Fibroblast of skin of left quadriceps (primary cell): ENCODE results near the gene BTBD9.

Experiments
- DNase-seq, 2 experiments: peaks; one replicate each; pipeline ENCODE4 v3.0.0-alpha.2; 2013; ENCODE audit warnings: low read depth in 2 of 2

The BTBD9 gene

GRCh38 chr6:38639498-38640215 is at the start of gene BTBD9:
BTBD9 (minus strand) TSS chr6:38639929.
- peak; percentile 51 to 55 for DNase-seq

DNA sequence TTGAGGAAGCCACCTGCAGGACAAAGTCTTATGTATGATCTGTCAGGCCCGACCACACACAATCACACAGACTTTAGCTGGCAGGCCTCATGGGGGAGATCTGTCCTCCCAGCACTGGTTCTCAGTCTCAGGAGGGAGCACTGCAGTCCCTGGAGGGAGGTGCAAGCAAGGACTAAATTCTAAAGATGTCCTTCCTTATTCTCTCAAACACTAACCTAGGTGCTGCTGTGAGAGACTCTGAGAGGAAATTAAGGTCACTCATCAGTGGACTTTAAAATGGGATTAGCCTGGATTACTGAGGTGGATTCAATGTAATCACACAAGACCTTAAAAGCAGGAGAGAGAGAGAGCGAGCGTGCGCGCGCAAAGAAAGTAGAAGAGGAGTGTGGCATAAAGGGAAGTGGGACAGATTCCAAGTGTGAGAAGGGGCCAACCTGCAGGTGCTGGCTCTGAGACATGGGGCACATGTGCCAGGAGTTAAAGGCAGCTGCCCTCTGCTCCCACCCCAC is 48.9 kb upstream of the BTBD9 start:
- no peak for DNase-seq

- DNase-seq: no peak
Observed at GRCh38 chr6:38687549-38687948, 47.8 kb upstream of the BTBD9 start.

- DNase-seq: no peak
Observed at GRCh38 chr6:38687043-38687353, 47.3 kb upstream of the BTBD9 start.

- no peak for DNase-seq
Observed at GRCh38 chr6:38686270-38687042, 46.7 kb upstream of the BTBD9 start.

DNA sequence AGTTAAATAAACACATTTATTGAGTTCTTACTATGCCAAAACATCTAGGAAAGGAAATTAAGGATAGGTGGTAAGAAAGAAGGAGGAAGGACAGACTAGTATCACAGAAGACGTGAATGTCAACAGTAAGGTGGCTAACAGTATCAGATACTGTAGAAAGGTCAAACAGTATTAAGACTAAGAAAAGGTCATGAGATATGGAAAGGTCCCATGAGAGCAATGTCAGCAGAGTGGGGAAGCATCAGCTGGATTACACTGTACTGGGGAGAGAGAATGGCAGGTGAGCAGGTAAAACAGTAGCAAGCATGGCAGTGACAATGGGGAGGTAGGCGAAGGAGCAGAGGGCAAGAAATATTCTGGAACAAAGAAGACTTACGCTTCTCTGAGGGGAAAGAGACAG is 45.2 kb upstream of the BTBD9 start:
- DNase-seq: no peak

DNA sequence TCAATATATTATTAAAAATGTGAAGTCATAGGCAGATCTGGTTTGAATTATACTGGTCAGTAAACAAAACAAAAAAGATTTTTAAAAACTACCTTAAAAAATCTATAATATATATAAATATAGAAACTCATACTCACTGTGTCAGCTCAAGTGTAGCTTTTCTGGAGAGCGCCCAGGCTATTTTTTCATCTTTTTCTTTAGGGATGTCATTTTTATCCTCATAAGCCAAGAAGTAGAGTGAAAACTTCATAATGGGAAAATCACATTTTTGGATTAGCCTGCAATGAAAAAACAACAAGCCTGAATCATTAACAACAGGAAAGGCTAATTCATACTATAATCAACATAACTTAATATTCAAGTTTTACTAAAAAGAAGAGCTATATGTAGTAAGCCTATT is 44.5 kb upstream of the BTBD9 start:
- no peak for DNase-seq

DNA sequence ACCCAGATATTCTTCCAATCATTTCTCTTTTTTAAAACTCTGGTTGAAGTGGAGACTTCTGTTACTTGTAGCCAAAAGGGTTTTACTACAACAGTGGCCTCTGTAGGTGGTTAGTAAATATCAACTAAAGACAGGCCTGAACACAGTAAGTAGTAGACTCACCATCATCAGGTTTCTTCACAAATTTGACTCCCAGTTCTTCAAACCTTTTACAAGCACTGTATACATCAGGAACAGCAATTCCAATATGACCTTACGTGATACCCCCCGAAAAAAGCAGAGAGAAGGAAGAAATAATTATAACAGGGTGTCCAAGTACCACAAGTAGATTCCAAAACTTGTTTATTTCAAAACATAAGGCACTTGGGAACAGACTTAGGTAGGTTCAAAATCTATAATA is 42.1 kb upstream of the BTBD9 start:
- DNase-seq: no peak

DNA sequence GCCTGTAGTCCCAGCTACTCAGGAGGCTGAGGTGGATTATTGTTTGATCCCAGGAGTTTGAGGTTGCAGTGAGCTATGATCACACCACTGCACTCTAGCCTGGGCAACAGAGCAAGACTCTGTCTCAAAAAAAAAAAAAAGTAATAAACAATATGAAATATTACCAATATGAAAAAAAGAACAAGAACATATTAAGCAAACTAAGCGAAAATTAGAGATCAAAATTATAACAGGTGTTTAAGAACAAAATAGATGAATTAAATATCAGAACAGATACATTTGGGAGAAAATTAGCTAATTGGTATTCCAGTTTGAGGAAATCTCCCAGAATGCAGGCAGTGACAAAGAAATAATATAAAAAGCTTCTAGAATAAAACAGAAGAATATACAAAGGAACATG is 39.9 kb upstream of the BTBD9 start:
- no peak for DNase-seq

GRCh38 chr6:38678178-38678760 is 38.5 kb upstream of the BTBD9 start:
- no peak for DNase-seq

GRCh38 chr6:38676974-38677544 is 37.3 kb upstream of the BTBD9 start:
- no peak for DNase-seq

DNA sequence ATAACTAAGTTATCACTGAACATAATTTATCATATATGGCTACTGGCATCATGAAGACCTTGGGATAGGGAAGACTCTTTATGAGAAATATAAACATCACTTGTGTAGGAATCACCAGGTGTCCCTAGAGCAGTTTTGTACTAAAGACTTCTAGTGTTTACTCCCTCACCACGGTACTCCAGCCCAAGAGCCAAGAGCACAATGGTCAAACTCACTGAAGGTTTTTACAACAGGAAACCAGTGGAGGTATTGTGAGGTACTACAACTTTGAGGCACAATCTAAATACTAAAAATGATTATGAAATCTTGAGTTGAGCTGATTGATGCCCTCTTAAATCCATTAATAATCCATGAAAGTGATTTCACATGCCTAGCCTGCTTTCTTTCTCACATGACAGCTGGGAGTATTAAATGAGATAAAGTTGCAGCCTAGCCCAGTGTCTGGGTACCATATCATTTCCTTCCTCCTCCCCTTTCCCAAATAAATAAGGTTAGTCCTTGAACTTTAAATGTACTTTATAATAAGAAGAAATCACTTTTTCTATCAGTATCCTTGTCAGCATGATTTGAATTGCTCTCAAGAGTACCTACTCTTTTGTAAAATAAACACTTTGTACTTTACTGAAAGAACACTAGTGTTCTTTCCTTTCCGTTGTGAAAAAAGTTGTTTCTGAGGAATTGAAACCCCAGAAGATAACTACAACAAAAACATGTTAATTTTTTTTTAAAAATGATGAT is 36.7 kb upstream of the BTBD9 start:
- no peak for DNase-seq

- no peak for DNase-seq
Observed at GRCh38 chr6:38673397-38674165, 33.9 kb upstream of the BTBD9 start.

DNA sequence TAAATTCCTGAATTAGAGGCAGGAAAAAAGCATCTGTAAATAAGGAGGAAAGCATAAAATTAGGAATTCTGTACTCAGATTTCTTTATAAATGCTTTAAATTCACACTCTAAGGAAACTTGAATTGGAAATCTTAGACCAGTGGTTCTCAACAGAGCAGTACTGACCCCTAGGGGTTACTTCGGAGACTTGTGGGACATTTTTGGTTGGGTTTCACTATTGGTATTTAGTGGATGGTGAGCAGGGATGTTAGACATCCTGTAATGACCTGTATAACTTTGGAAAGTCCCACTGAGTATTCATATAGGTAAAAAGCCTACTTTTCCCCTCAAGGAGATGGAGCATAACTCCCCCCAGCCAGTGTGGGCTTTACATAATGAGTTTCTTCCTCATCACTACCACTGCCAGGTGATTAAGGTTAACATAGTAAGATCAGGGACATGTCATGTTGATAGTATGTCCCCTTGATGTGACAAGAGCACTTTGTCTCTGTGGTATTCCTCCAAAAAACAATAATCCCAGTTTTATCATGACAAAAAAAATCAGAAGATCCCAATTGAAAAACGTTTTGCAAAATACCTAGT is 32.2 kb upstream of the BTBD9 start:
- DNase-seq: peak; percentile 30 to 33

DNA sequence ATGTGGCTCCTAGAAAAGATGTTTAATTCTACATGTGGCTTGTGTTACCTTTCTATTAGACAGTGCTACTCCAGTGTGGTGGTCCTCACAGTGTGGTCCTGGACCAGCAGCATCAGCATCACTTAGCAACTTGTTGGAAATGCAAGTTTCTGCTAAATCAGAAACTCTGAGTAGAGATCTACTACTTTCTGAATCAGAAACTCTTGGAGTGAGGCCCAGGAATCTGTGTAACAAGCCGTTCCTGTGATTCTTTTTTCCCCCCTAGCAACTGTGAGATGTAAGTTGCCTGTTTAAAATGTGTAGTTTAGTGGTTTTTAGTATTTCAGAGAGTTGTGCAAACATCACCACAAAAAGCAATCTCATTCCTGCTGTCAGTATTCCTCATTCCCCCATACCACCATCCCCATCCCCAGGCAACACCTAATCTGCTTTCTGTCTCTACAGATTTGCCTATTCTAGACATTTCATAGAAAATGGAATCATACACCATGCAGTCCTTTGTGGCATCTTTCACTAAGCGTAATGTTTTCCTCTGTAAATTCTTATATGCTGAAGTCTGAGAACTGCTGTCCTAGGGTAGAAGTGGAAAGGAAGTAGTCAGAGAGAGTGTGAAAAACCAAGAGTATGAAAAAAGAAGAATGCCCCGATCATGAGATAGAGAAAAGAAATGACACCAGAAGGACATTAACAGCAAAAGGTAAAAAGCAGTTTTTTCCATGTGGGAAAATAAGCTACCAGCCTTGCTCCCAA is 18.9 kb upstream of the BTBD9 start:
- DNase-seq: no peak

GRCh38 chr6:38656896-38657295 is 17.2 kb upstream of the BTBD9 start:
- no peak for DNase-seq

DNA sequence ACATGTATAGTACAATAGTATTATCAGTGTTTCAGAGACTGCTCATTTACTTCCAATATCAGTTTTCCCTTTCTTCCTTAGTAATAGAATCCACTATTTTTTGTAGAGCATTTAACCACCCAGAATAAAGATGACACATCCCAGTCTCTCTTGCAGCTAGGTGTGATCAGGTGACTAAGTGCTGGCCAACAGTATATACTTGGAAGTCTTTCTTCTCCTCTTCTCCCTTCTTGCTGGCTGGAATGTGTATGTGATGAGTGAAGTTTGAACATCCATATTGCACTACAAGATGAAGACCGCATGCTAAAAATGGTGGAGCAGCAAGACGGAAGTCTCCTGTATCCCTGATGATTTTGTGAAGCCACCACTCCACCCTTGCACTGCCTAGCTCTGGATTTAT is 14.5 kb upstream of the BTBD9 start:
- DNase-seq: no peak

- no peak for DNase-seq
Observed at GRCh38 chr6:38651121-38651784, 11.5 kb upstream of the BTBD9 start.

- no peak for DNase-seq
Observed at GRCh38 chr6:38650207-38650752, 10.6 kb upstream of the BTBD9 start.
